HG03575 (cell line): ENCODE measurements around the gene RIC1.
"Not testable (repeated sequence)": the region's sequence is repeated elsewhere in the genome, so short reads cannot be mapped to it uniquely, and the experiment has no call there.

Source experiments
- ATAC-seq: cut with Tn5 transposase; IDR thresholded peaks from one replicate; pipeline ENCODE4 v1.9.1; 2021; ENCODE audit not compliant: unreplicated experiment, insufficient number of reproducible peaks, low FRiP score; ENCODE audit errors: extremely low read depth

The RIC1 gene

DNA sequence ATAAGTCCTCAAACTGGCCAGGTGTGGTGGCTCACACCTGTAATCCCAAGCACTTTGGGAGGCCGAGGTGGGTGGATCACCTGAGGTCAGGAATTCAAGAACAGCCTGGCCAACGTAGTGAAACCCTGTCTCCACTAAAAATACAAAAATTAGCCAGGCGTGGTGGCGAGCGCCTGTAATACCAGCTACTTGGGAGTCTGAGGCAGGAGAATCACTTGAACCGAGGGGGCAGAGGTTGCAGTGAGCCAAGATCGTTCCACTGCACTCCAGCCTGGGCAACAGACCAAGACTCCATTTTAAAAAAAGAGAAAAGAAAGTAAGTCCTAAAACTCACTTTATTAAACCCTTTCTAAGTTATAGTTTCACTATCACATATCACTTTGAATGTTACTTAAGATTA lies 171.5 kb downstream of the RIC1 start:
- ATAC-seq = not testable (repeated sequence)

DNA sequence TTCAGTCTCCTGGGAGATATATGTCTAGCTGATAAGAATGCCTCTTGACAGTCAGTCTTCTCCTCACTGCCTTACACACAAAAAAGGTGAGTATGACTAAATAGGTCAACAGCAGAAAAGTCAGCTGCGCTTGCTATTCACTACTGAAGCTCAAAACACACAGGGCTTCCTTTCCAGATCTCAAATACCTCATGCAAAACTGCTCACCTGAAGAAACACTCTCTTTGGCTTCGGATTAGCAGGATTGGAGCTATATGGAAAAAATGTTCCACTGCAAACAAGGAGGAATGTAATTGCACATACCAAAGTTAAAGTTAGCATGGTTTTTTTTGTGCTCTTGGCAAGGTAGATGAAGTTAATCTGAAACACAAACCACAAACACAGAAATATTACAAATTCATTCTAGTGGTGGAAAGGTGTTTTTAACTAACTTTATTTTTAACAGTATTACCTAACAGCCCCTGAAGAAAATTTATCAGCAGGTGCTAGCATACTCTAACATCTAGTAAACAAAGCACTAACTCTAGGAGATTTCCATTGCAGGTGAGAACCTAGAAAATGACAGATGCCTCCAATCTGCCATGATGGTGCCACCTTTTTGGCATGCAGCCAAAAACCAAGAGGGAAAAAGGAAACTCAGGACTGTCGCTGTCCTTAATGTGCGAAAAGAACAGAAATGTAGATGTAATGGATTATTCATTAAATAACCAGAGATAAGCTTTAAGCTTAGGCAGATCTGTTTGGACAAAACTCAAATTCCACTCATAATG lies 172.2 kb downstream of the RIC1 start:
- no peak for ATAC-seq

DNA sequence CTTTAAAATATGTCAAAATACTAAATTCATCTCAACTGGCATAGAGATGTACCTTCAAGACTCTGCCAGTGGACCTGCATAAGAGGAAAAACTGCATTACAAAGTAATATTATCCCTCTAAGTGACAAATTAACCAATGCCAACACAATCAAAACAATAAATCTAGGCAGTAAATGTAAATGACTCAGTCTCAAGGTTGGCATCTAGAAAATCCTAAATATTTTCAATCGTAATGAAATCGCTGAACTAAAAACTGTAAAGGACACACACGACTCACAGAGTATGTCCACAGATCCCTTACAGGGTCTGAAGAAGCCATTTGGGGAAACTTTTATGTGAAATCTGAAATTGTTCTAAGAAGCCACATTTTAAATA lies 172.8 kb downstream of the RIC1 start:
- ATAC-seq = no peak

DNA sequence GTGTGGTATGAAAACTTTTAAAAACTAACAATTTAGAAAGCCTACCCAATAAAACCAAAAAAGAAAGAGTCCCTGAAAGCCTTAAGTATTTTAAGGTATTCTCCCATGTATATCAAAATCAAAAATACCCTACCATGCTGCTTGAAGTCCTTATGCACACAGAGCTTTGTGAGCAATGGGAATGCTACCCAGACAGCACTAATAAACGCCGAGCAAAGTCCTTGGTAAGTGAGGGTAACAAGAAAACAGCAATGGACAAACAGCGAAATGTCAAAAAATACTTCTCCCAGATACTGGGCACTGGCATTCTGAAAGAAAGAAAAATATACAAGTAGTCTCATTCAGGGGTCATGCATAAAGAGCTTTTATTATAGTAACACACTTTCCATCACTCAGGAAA lies 176.6 kb downstream of the RIC1 start:
- no peak for ATAC-seq

DNA sequence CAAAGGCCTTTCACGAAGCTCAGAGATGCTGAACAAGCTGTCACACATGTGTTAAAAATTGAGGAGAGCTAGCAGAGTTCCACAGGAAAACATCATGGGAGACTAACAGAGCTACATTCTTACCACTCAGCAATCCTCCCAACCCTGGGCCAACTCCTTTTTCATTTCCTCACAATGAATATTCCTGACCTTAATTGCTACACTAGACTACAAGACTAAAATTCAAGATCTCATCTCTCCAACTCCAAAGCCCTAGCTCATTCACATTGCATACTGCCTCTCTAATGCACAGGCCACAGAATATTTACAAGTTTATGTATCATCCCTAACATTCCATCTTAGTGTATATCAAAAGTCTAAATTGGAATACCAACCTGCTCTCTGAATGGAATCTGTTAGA lies 182.8 kb downstream of the RIC1 start:
- ATAC-seq = no peak

DNA sequence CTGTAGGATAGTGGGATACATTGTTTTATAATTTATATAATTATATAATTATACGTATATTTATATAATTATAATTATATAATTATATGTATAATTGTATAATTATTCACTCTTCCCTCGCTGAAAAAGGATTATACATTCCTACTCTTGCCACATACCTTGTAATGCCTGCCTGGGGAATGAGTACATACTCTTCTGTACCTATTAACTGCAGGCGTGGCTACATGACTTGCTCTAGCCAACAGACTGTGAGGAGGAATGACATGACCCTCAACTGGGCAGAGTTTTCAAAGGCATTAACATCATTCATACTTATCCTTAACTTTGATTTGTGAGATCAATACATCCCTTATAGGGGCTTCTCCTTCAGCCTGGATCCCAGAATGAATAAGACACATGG lies 184.9 kb downstream of the RIC1 start:
- no peak for ATAC-seq

DNA sequence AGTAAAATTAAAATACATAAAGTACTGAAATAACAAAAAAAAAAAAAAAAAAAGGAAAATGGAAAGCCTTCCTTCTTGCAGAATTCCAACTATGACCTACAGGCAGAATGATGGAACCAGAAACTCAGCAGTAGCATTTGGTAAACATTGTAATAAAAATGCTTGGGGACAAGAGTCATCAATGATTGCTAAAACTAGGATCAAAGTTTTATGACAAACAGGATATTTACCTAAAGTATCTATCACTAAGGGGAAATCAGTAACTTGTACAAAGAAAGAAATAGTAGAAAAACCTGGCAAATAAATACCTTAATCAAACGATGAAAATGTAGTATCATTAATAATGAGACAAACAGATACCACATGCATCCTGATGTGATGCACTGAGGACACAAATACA lies 186.6 kb downstream of the RIC1 start:
- ATAC-seq = no peak

DNA sequence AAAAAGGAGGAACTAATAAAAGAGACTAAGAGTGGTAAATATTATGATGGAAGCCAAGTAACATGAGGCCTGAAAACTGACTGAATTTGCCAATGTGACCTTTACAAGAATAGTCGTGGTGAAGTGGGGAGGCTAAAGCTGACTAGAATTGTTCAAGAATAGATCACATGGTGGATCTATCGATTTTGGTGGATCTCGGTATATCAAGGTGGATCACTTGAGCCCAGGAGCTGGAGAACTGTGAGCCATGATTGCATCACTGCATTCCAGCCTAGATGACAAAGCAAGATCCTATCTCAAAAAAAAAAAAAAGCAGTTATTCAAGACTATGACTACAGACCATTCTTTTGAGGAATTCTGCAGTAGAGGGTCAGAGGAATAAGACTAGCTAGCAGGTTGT lies 189.0 kb downstream of the RIC1 start:
- ATAC-seq = no peak

DNA sequence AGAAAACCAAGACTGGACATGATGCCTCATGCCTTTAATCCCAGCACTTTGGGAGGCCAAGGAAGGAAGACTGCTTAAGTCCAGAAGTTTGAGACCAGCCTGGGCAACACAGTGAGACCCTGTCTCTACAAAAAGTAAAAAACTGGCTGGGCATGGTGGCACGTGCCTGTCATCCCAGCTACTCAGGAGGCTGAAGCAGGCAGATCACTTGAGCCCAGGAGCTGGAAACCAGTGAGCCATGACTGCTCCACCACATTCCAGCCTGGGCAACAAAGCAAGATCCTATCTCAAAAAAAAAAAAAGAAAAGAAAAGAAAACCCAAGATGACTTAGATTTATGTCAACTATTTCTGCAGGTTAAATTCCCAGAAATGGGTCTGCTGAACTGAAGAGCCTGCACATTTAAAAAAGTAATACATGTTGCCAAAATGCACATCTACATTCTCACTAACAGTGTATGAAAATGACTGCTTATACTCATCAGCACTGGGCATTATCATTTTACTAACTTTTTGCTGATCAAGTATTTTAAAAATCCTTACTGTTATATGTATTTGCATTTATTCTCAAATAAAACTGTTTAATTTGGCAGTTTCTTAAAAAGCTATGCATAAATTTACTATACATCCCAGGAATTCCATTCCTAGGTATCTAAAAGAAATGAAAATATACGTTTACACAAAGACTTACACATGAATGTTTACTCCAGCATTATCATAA lies 189.7 kb downstream of the RIC1 start:
- ATAC-seq = no peak

DNA sequence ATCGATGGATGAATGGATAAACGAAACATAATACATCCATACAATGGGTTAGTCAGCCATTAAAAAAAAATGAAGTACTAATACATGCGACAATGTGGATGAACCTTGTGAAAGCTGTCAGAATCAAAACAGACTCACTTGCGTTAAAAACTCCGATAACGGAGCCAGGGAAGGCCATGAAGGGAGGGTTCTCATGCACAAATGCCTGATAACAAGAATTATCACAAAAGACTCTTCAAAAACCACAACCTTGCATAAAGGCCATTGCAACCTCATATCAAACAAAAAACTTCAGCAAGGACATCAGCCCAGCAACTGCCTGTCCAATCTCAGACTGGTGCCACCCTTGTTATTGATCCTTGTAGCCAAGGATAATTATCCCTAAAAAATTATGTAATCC lies 190.3 kb downstream of the RIC1 start:
- no peak for ATAC-seq

DNA sequence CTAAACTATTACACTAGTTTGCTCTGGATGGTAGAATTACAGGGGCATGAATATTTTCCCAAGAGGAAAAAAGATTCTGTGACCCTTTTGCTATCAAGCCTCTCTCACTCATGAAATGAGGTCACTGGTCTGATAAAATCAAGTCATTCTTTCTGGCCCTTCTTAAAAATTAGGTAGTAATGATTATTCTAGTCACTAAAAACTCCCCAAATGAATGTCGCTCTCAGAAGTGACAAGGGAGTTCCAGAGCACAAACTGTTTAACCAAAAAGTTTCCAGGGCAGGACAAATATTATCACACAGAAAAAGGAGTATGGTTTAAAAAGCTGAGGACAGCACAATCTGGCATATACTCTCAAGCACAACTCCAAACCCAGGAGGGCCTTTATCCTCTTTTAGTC lies 191.5 kb downstream of the RIC1 start:
- ATAC-seq = no peak

DNA sequence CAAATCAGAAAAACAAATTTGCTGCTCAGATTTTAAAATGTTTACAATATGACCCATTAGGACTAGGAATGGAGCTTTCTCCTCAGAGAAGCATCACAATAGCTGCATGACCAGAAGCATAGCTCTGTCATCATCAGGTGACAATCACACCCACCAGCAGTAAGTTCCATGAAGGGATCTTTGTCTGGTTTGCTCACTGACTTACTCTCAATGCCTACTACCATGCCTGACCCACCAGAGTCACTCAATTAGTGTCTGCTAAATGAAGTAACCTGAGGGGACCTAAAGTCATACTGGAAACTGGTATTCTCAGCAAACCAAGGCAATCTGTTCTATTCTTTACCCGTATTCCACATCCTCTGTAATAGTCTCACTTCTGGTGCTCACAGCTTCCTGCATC lies 196.3 kb downstream of the RIC1 start:
- no peak for ATAC-seq
